HG03135 (cell line): ENCODE data around the gene RASAL2.
"Not testable (repeated sequence)": the region's sequence is repeated elsewhere in the genome, so short reads cannot be mapped to it uniquely, and the experiment has no call there.

ENCODE experiments used
- ATAC-seq: cut with Tn5 transposase; IDR thresholded peaks from one replicate; pipeline ENCODE4 v1.9.1; 2021; ENCODE audit warnings: mild to moderate bottlenecking, moderate library complexity; ENCODE audit not compliant: unreplicated experiment

Gene RASAL2

GRCh38 chr1:178371235-178371634 lies 277.3 kb downstream of the RASAL2 start:
- ATAC-seq, result no peak

GRCh38 chr1:178371933-178372388 lies 278.1 kb downstream of the RASAL2 start:
- ATAC-seq, result no peak

- ATAC-seq, result no peak
Observed at GRCh38 chr1:178374016-178374415, 280.1 kb downstream of the RASAL2 start.

- no peak for ATAC-seq
Observed at GRCh38 chr1:178376008-178376407, 282.1 kb downstream of the RASAL2 start.

GRCh38 chr1:178379807-178380206 lies 285.9 kb downstream of the RASAL2 start:
- ATAC-seq, result no peak

GRCh38 chr1:178382372-178382771 lies 288.5 kb downstream of the RASAL2 start:
- ATAC-seq, result no peak

- ATAC-seq, result no peak
Observed at GRCh38 chr1:178385662-178386061, 291.8 kb downstream of the RASAL2 start.

- ATAC-seq, result no peak
Observed at GRCh38 chr1:178388418-178389145, 294.7 kb downstream of the RASAL2 start.

GRCh38 chr1:178389441-178389840 lies 295.5 kb downstream of the RASAL2 start:
- ATAC-seq, result no peak

- not testable (repeated sequence) for ATAC-seq
Observed at GRCh38 chr1:178390280-178390679, 296.4 kb downstream of the RASAL2 start.

GRCh38 chr1:178393370-178393769 lies 299.5 kb downstream of the RASAL2 start:
- no peak for ATAC-seq

- ATAC-seq, result no peak
Observed at GRCh38 chr1:178396789-178397188, 302.9 kb downstream of the RASAL2 start.

GRCh38 chr1:178397678-178398077 lies 303.8 kb downstream of the RASAL2 start:
- ATAC-seq, result no peak

GRCh38 chr1:178399177-178399728 lies 305.3 kb downstream of the RASAL2 start:
- no peak for ATAC-seq

GRCh38 chr1:178405137-178405536 lies 311.2 kb downstream of the RASAL2 start:
- no peak for ATAC-seq

- ATAC-seq, result no peak
Observed at GRCh38 chr1:178407215-178407614, 313.3 kb downstream of the RASAL2 start.

GRCh38 chr1:178407655-178408054 lies 313.8 kb downstream of the RASAL2 start:
- no peak for ATAC-seq

GRCh38 chr1:178408871-178409270 lies 315.0 kb downstream of the RASAL2 start:
- ATAC-seq, result no peak

- no peak for ATAC-seq
Observed at GRCh38 chr1:178409541-178409940, 315.6 kb downstream of the RASAL2 start.

GRCh38 chr1:178411756-178412399 lies 318.0 kb downstream of the RASAL2 start:
- peak; percentile 83 for ATAC-seq

- peak; percentile 88 for ATAC-seq
Observed at GRCh38 chr1:178412400-178412770, 318.5 kb downstream of the RASAL2 start.

GRCh38 chr1:178417858-178418257 lies 324.0 kb downstream of the RASAL2 start:
- no peak for ATAC-seq
